Adipose tissue (tissue), 3 donors: Measurements from ENCODE around the gene GMPR2. TPM values are rescaled to one million over a fixed set of nuclear protein-coding genes. Genes with fewer than 3 reads are reported as not detected.

Experiments
- H3K27ac ChIP-seq: one replicate; pipeline ENCODE4 v1.5.1; 2013; ENCODE audit warnings: low read depth, low read length
- WGBS, 3 donors: extraction: QIAGEN DNeasy Blood & Tissue Kit; methylation state at CpG; one replicate each; pipeline ENCODE4 v1.1.7; 2013; 5-methylcytosine and 5-hydroxymethylcytosine counted together
- polyA plus RNA-seq, 3 donors: library from polyadenylated mRNA; stranded (reverse); fragments of 200-250 nt; gene quantifications; one replicate each; pipeline ENCODE4 v1.2.3, GENCODE V29; 2013
- donor health status: healthy with polysubstance abuse.
- donor health status: Bipolar disorder and iron deficiency.
- donor health status: healthy.

Gene GMPR2
- polyA plus RNA-seq, 3 donors: 37.3 to 52.7 (median 52.0) TPM

DNA sequence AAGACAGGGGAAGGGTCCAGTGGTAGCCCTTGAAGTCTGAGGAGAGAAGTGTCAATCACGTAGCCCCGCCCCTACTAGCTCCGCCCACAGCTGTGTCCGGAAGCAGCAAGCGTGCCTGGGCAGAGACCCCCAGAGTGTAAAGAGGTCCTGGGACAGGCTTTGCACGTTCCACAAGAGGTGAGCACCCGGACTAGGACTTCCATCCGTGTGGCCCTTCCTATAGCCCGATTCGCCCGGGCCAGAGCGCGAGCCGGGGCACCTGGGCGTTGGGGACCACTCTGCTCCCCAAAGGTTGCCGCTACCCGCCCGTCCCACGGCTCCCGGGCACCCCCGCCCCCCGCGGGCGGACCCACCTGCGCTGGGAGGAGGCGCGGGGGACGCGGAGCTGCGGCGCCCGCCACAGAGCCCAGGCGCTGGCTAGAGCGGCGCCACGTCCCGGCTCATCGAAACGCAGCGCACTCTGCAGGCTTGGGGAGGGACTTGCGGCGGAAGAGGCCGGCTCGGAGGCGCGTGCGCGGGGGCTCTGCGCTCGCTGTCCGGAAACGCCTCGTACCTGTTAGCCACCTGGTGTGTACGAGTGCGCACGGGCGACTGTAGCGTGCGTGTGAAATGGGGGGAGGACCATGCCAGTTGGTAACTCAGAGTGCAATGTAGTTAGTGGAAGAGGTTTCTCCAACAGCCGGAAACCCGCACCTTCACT, 38.6 kb downstream of the GMPR2 start, which contains the start of gene RABGGTA:
Gene RABGGTA (minus strand): TSS at position 464 of the 700 bp plus-strand sequence. CDS start 482 bp downstream, outside the sequence.
- peak within 1 kb of the TSS; percentile 31 for H3K27ac ChIP-seq
- 0 to 1% (median 1%) methylated on average over 58 to 61 of the region's 61 CpGs for WGBS, 3 donors

GRCh38 chr14:24271834-24272263, 39.1 kb downstream of the GMPR2 start:
- 6 to 24% (median 18%) methylated on average over 3 of the region's 3 CpGs for WGBS, 3 donors

GRCh38 chr14:24272467-24272866, 39.7 kb downstream of the GMPR2 start:
- 78 to 89% (median 85%) methylated on average over 2 of the region's 2 CpGs for WGBS, 3 donors
- H3K27ac ChIP-seq: no peak overlapping the region

More at GRCh38 chr14:24271834-24272263, 39.1 kb downstream of the GMPR2 start:
- H3K27ac ChIP-seq: no peak overlapping the region

GRCh38 chr14:24273422-24273998, 40.8 kb downstream of the GMPR2 start:
- WGBS, 3 donors: 60 to 77% (median 70%) methylated on average over 3 of the region's 3 CpGs
- H3K27ac ChIP-seq: no peak overlapping the region

GRCh38 chr14:24274101-24274543, 41.4 kb downstream of the GMPR2 start:
- H3K27ac ChIP-seq: no peak overlapping the region
- 37 to 68% (median 48%) methylated on average over 3 of the region's 3 CpGs for WGBS, 3 donors

DNA sequence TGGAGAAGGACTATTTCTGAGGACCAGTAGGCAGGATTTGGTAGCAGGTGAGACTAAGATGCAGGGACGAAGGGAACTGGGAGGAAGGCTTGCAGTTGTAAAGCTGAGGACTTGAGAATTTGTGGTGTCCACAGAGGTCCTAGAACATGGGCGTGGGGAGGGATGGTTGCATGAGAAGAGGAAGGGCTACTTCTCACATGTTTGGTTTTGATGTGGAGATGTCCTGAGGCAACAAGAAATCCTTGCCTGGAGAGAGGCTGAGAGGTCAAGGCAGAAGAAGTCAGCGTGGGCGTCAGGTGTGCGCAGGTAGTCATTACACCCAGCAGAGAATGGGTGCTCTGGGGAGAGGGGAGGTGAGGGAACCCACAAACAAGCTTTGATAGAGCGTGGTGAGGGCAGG, 44.3 kb downstream of the GMPR2 start:
- H3K27ac ChIP-seq: no peak overlapping the region
- 82 to 97% (median 84%) methylated on average over 6 of the region's 6 CpGs for WGBS, 3 donors

DNA sequence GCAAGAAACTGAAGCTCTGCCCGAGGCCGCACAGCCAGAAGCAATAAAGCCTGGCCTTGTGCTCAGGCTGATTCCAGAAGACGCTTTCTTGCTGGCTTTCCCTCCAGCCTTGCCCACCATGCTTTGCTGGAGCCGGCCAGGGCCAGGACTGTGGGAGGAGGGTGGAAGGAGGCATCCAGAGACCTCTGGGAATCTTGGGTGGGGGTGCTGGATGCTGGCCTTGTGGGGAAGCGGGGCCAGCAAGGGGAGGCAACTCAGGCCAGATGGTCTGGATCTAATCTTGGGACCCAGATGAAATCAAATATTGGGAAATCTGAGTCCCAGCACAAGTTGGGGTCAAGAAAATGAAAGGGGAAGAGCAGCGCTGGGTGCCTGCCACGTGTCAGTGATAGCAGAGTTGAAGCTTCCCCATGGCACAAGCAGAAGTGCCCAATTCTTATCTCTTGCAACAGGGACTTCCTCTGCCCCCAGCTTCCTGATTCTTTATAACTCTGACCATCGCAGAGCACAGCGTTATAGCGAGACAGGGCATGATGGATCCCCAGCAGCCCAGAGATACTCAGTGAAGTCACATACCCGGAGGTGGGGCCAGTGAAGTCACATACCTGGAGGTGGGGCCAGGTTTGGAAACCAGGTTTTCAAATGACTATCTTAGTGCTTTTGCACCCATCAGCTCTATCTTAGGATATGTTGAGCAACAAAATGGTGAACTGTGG, 45.0 kb downstream of the GMPR2 start:
- no peak overlapping the region for H3K27ac ChIP-seq
- WGBS, 3 donors: 47 to 85% (median 49%) methylated on average over 11 of the region's 11 CpGs

DNA sequence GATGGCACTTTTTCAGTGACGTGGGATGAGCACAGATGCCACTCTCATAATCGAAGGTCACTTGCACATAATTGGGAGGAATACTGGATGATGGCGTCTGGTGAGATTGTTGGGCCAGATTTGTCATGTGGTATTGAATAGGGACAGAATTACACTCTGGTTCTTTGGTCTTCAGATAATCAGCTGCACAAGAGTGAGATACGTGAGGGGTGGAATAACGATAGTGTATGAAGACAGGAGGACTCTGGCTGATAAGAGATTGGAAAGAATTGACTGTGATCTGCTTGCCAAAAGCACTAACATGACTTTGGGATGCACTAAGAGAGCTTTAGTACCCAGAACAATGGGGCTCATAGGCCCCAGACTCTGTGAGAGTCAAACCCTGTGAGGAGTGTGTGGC, 45.7 kb downstream of the GMPR2 start:
- 86 to 95% (median 90%) methylated on average over 5 of the region's 5 CpGs for WGBS, 3 donors
- no peak overlapping the region for H3K27ac ChIP-seq

GRCh38 chr14:24279301-24280186, 46.8 kb downstream of the GMPR2 start:
- WGBS, 3 donors: 64 to 72% (median 66%) methylated on average over 11 of the region's 11 CpGs
- H3K27ac ChIP-seq: no peak overlapping the region

GRCh38 chr14:24280797-24281460, 48.2 kb downstream of the GMPR2 start:
- no peak overlapping the region for H3K27ac ChIP-seq
- 61 to 90% (median 63%) methylated on average over 6 of the region's 6 CpGs for WGBS, 3 donors

DNA sequence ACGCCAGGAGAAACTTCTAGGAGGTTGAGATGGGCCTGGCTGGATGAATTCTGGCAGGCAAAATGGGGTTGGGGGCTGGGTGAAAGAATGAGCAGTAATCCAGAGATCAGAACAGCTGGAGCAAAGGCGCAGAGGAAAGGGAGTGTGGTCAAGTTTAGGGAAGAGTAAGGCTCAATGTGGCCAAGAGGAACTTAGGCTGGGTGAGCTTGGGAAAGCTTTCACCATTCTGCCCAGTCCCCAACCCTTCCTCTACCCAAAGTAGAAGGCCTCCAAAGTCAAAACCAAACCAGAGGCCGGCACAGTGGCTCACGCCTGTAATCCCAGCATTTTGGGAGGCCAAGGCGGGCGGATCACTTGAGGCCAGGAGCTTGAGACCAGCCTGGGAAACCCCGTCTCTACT, 48.9 kb downstream of the GMPR2 start:
- no peak overlapping the region for H3K27ac ChIP-seq
- 85 to 94% (median 91%) methylated on average over 7 of the region's 7 CpGs for WGBS, 3 donors

DNA sequence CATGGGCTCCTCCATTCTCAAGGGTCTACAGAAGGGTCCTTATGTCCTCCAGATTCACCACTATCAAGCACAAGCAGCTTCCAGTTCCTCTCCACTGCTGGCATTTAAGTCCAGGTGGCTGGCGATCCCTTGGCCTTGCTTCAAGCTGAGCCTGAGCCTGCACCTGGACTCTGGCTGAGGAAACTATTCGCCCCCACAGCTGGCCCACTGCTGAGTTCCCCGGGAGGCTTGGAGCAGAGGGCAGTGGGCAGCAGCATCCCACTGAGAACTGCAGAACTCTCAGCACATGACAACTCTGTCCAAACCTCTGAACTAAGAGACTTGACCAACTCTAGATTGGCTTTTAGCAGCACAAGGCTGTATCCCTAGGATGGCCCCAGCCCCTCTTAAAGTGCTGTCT, 50.0 kb downstream of the GMPR2 start:
- 63 to 85% (median 78%) methylated on average over 3 of the region's 3 CpGs for WGBS, 3 donors
- no peak overlapping the region for H3K27ac ChIP-seq

GRCh38 chr14:24283796-24284460, 51.2 kb downstream of the GMPR2 start:
- 87 to 90% (median 89%) methylated on average over 5 of the region's 5 CpGs for WGBS, 3 donors
- no peak overlapping the region for H3K27ac ChIP-seq

- WGBS, 3 donors: 72 to 79% (median 79%) methylated on average over 9 to 11 of the region's 11 CpGs
- H3K27ac ChIP-seq: no peak overlapping the region
These were observed 51.8 kb downstream of the GMPR2 start for GRCh38 chr14:24284501-24285035.

GRCh38 chr14:24285351-24285750, 52.6 kb downstream of the GMPR2 start:
- H3K27ac ChIP-seq: no peak overlapping the region
- 77 to 85% (median 83%) methylated on average over 4 of the region's 4 CpGs for WGBS, 3 donors

GRCh38 chr14:24286996-24287395, 54.3 kb downstream of the GMPR2 start:
- no peak overlapping the region for H3K27ac ChIP-seq
- WGBS, 3 donors: 88 to 99% (median 98%) methylated on average over 5 of the region's 5 CpGs
